Left lung (tissue), 10 donors: ENCODE results near the gene BEND6. TPM values are rescaled to one million over a fixed set of nuclear protein-coding genes. Genes with fewer than 3 reads are reported as not detected.

Experiments
- ATAC-seq: fragments of 200-7000 bp; cut with Tn5 transposase; one replicate; pipeline ENCODE4 v1.9.1; 2020; ENCODE audit warnings: moderate library complexity
- DNase-seq, 4 donors: peaks; one replicate each; pipeline ENCODE4 v3.0.0-alpha.2; 2013 to 2020
- H3K27ac ChIP-seq, 2 donors: fragments of 200-600 bp; sonication (generic) in 1 of 2; one replicate each; pipeline versions ENCODE4 v1.5.0 to v1.8.0; 2020 to 2021
- H3K27me3 ChIP-seq, 2 donors: fragments of 200-600 bp; sonication (generic) in 1 of 2; one replicate each; pipeline versions ENCODE4 v1.5.0 to v1.8.0; 2020 to 2021
- H3K36me3 ChIP-seq, 2 donors: fragments of 200-600 bp; sonication (generic) in 1 of 2; one replicate each; pipeline versions ENCODE4 v1.5.0 to v1.8.0; 2020 to 2021
- H3K4me1 ChIP-seq, 2 donors: fragments of 200-600 bp; one replicate each; pipeline ENCODE4 v1.8.0; 2021
- H3K4me3 ChIP-seq, 2 donors: fragments of 200-600 bp; sonication (generic) in 1 of 2; one replicate each; pipeline versions ENCODE4 v1.5.0 to v1.8.0; 2020 to 2021; ENCODE audit warnings: mild to moderate bottlenecking in 1 of 2
- H3K9me3 ChIP-seq, 2 donors: fragments of 200-600 bp; sonication (generic) in 1 of 2; one replicate each; pipeline versions ENCODE4 v1.5.0 to v1.8.0; 2020 to 2021
- intact Hi-C, 2 donors: fragments of 100-400 bp; cut with DNase I; formaldehyde crosslinking; loops; one replicate each; pipeline versions ENCODE4 v1.11.2 to v1.14.2; 2022
- polyA plus RNA-seq, 6 donors: library from polyadenylated mRNA; unstranded; fragments of 120-200 nt; gene quantifications; one replicate each; pipeline ENCODE4 v1.2.1, GENCODE V29; 2013; ENCODE audit not compliant: insufficient read length in 6 of 6
- total RNA-seq, 2 donors: library from RNA; stranded (reverse); fragmentation: NEBNext Ultra II Directional; extraction: Animal tissue kit (Norgen Biotek cat#: 25700); gene quantifications; one replicate each; pipeline ENCODE4 v1.2.1, GENCODE V29; 2021
- TF ChIP-seq, protein P1 (sequence below), 2 donors: fragments of 200-600 bp; sonication (generic) in 1 of 2; IDR thresholded peaks; one replicate each; pipeline versions ENCODE4 v1.5.0 to v1.8.0; 2021; ENCODE audit warnings: antibody characterized with exemption in 2 of 2
- donor health status: DM: no; HTN: yes; CAD: no.
- donor health status: DM: no; HTN: no; CAD: no.

Gene BEND6
- total and polyA plus RNA-seq, 8 donors: 1.1 to 3.8 (median 1.6) TPM

DNA sequence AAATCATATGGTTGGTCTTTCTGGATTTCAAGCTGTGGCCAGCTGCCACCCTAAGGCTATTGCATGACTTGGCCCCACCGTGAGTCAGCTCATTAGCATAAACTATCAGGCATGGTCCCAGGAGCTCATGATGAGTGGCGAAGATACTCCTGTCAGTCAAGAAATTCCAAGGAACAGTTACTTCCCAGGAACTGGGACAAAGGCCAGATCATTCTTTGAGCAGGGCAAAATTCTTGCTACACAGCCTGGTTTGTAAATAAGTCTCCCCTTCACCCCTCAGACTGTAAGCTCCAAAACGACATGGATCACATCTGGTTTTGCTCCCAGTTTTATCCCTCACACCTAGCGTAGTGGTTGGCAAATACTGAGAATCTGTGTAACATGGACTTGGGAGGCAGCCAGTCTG lies 58.6 kb downstream of the BEND6 start:
- intact Hi-C loops: no loop called here
- no peak overlapping the region for H3K4me3 ChIP-seq
- no peak for ATAC-seq
- H3K36me3 ChIP-seq: no peaks in the 10 kb centered on the region
- DNase-seq: peak in 2 of 4 donors; percentile 6 to 8
- no peaks in the 10 kb centered on the region for H3K9me3 ChIP-seq
- H3K27me3 ChIP-seq: no peaks in the 10 kb centered on the region
- no peaks in the 10 kb centered on the region for H3K4me1 ChIP-seq
- H3K27ac ChIP-seq: no peak overlapping the region
- TF ChIP-seq, protein P1, sequence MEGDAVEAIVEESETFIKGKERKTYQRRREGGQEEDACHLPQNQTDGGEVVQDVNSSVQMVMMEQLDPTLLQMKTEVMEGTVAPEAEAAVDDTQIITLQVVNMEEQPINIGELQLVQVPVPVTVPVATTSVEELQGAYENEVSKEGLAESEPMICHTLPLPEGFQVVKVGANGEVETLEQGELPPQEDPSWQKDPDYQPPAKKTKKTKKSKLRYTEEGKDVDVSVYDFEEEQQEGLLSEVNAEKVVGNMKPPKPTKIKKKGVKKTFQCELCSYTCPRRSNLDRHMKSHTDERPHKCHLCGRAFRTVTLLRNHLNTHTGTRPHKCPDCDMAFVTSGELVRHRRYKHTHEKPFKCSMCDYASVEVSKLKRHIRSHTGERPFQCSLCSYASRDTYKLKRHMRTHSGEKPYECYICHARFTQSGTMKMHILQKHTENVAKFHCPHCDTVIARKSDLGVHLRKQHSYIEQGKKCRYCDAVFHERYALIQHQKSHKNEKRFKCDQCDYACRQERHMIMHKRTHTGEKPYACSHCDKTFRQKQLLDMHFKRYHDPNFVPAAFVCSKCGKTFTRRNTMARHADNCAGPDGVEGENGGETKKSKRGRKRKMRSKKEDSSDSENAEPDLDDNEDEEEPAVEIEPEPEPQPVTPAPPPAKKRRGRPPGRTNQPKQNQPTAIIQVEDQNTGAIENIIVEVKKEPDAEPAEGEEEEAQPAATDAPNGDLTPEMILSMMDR (IDR thresholded peaks at IDR 0.05): no peak

DNA sequence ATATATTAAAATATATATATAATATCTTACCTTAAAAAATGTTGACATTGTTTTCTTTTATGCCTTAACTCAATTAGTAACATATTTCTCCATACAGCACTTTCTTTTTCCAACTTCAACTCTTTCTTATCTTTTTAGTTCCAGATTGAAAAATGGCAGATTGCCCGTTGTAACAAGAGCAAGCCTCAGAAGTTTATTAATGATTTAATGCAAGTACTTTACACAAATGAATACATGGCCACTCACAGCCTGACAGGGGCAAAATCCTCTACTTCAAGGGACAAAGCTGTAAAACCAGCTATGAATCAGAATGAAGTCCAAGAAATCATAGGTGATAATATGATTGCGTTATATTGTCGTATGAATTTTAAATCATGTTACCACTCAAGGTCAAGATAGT lies 62.2 kb downstream of the BEND6 start:
- TF ChIP-seq, protein P1 (IDR thresholded peaks at IDR 0.05): no peak
- no peaks in the 10 kb centered on the region for H3K36me3 ChIP-seq
- no peaks in the 10 kb centered on the region for H3K9me3 ChIP-seq
- H3K4me3 ChIP-seq: no peak overlapping the region
- H3K27me3 ChIP-seq: no peaks in the 10 kb centered on the region
- peak in 2 of 4 donors; percentile 23 to 55 for DNase-seq
- no peak overlapping the region for H3K27ac ChIP-seq
- intact Hi-C loops: no loop called here
- no peak for ATAC-seq
- no peaks in the 10 kb centered on the region for H3K4me1 ChIP-seq

DNA sequence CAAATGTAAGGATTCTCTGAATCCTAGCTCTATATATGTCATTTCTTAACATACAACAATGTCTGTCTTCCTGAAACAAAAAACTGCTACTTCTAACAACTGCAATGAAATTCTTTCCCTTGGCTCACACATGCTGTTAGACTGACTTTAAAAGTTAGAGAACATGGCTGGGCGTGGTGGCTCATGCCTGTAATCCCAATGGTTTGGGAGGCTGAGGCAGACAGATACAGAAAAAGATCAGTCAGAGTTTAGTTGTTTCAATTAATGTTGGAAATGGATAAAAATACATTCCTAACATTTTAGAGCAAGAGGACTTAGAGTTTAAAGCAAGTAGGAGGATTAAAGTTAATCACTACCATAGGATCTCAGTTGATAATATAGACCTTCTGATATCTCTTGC lies 62.9 kb downstream of the BEND6 start:
- Histone ChIP-seq H3K27ac (no peak overlapping the region), H3K9me3 (no peaks in the 10 kb centered on the region), H3K36me3 (no peaks in the 10 kb centered on the region), H3K27me3 (no peaks in the 10 kb centered on the region), H3K4me1 (no peaks in the 10 kb centered on the region), H3K4me3 (no peak overlapping the region)
- no peak for DNase-seq
- TF ChIP-seq, protein P1 (IDR thresholded peaks at IDR 0.05): no peak
- ATAC-seq: no peak
- intact Hi-C loops: no loop called here

DNA sequence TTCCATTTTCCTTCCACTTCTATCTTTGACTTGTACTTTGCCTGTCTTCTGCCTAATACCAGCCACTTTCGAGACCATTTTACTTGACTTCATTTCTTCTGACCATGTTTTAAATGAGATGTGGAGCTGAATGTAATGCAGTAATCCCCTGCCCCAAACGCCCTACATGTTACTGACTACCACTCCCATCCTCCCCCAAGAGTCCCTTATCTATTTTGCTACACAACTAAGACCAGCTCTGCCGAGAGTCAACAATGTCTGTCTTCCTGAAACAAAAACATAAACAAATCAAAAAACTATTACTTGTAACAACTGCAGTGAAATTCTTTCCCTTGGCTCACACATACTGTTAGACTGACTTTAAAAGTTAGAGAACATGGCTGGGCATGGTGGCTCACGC lies 64.5 kb downstream of the BEND6 start:
- Histone ChIP-seq H3K4me3 (no peak overlapping the region), H3K4me1 (no peaks in the 10 kb centered on the region), H3K9me3 (peaks cover 0 to 5% of the 10 kb centered on the region in 2 donors), H3K36me3 (no peaks in the 10 kb centered on the region), H3K27ac (no peak overlapping the region), H3K27me3 (no peaks in the 10 kb centered on the region)
- ATAC-seq: no peak
- DNase-seq: no peak
- TF ChIP-seq, protein P1 (IDR thresholded peaks at IDR 0.05): no peak
- intact Hi-C loops: no loop called here

DNA sequence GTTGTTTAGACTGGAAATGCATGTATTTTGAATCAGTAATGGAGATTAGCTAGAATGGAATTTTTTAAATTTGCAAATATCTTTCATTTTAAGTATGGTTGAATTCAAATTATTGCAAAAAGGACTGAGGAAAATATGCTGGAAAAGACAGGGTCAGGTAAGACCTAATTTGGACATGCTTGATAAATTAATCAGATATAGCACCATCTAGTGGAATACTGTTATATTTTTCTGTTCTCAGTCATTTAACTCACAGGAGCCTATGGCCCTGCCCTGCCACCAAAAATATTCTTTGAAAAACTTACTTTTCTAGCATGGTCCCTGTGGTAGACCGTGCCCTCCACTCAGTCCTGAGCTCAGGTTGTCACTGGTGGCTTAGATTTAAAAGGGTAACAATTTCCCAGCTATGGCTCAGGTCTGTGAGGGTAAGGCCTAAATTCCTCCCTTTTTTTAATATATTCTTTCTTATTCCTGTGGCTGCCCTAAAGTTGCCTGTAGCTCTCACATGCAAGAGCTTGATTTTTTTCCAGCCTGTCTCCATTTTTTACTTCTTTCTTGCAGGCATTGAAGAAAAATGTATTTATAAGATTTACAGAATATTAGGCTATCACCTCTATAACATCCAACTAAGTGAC lies 66.3 kb downstream of the BEND6 start:
- no peak overlapping the region for H3K27ac ChIP-seq
- ATAC-seq (peak; percentile 87), DNase-seq (peak in 2 of 4 donors; percentile 17 to 21)
- TF ChIP-seq, protein P1 (IDR thresholded peaks at IDR 0.05): peak; percentile 27 to 54
- H3K36me3 ChIP-seq: no peaks in the 10 kb centered on the region
- H3K4me1 ChIP-seq: no peaks in the 10 kb centered on the region
- H3K9me3 ChIP-seq: peaks cover 0 to 20% of the 10 kb centered on the region in 2 donors
- intact Hi-C loops: loop anchor here in 1 of 2 donors (10.0 kb wide), 1 partner anchor 116 kb away; no protein-coding TSS in a partner anchor
- H3K27me3 ChIP-seq: no peaks in the 10 kb centered on the region
- H3K4me3 ChIP-seq: no peak overlapping the region
